ENCODE measurements around the gene FMC1.
"Not testable (repeated sequence)": the region's sequence is repeated elsewhere in the genome, so short reads cannot be mapped to it uniquely, and the experiment has no call there.

Gene FMC1

DNA sequence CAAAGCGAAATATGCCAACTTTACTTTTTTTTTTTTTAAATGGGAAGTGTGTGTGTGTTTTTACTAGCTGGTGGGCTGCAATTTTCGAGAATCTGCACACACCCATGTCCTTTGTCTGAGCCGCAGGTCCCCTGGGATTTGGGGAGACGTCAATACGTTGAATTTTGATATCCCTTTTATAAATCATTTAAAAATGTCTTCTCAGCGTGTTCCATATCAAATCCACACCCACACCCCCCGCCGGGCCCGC lies 404 bp upstream of the FMC1 start:
- DNase-seq: no peak

DNA sequence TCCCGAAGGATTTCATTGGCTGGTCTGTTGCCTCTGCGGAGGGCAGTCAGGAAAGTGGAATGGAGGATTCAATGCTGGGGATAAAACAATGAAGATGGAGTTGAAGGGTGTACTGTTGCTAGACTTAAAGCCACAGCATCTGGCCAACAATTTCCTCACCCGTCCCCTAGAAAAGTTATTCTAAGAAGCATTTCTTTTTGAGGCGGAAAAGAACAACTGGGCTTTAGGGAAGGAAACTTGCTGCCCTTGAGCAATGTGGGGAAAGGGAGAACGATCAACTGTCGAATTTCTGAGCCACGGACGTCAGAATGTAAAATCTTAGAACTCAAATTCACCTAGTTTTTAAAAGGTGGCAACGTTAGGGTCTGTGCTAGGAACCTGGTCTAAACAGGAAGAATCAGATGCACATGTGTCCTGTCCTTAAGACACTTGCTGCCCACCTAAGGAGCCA lies 664 bp downstream of the FMC1 start:
- no peak for DNase-seq

DNA sequence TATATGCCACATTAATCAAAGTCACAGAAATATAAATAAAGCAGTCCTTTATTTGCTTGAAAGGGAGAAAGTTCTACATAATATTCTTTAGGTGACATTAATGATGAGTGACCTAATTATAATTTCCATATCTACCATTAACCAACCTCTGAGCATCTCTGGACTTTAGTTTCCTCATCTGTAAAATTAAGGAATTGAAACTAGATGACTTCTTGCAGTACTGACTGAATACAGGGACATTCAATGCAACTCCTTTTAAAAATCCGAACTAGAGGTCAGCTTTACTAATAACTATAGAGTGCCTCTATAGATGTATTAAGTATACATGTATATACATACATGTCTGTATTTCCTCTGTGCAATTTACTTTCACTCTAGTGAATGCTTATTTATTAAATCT lies 3.9 kb downstream of the FMC1 start:
- no peak for DNase-seq

GRCh38 chr7:139351027-139351426 lies 9.9 kb downstream of the FMC1 start:
- no peak for DNase-seq

GRCh38 chr7:139354729-139355128 lies 13.6 kb downstream of the FMC1 start:
- DNase-seq: no peak

DNA sequence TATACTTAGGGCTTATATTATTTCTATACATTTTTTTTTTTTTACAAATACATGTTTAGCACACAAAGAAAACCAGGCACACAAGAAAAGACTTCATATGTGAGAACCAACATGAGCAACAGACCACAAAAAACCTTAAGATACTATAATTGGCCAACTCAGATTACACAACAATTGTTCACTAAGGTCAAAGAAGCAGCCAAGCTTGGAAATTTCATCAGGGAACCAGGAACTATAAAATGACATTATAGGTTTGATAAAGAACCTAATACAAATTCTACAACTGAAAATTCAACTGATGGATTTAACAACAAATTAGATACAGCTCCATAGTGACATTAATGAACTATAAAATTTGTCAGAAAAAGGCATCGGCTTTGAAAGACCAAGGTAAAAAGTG lies 14.2 kb downstream of the FMC1 start:
- no peak for DNase-seq

- DNase-seq: not testable (repeated sequence)
Observed at GRCh38 chr7:139357729-139358506, 16.8 kb downstream of the FMC1 start.

- no peak for DNase-seq
Observed at GRCh38 chr7:139358541-139359365, 17.6 kb downstream of the FMC1 start.

GRCh38 chr7:139359366-139360209 lies 18.5 kb downstream of the FMC1 start, which contains the start of gene LUC7L2:
TSS of gene LUC7L2 (plus strand) at chr7:139359894. CDS start at chr7:139360262, 368 bp downstream.
- peak; percentile 99 for DNase-seq

- peak; percentile 93 for DNase-seq
Observed at GRCh38 chr7:139360210-139360947, 19.2 kb downstream of the FMC1 start.

GRCh38 chr7:139360948-139361307 lies 19.8 kb downstream of the FMC1 start:
- no peak for DNase-seq

- DNase-seq: no peak
Observed at GRCh38 chr7:139361523-139361922, 20.4 kb downstream of the FMC1 start.

DNA sequence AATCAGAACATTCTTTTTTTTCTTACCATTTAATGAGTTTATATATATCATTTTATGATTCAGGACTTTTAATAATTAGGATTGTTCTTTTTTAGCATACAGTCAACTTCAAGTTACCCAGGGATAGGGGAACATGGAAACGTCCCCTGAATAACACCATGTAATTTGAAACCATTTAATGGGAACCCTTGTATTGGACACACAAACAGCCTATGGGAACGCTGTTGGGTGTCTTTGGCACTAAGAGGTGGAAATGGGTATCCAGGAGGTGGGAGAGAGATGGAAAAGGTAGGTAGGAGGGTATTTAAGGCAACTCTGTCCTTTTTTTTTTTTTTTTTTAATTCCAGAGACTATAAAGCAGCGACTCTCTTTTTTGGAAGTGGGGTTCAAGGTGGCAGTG lies 21.2 kb downstream of the FMC1 start:
- no peak for DNase-seq

- no peak for DNase-seq
Observed at GRCh38 chr7:139362981-139363380, 21.8 kb downstream of the FMC1 start.

DNA sequence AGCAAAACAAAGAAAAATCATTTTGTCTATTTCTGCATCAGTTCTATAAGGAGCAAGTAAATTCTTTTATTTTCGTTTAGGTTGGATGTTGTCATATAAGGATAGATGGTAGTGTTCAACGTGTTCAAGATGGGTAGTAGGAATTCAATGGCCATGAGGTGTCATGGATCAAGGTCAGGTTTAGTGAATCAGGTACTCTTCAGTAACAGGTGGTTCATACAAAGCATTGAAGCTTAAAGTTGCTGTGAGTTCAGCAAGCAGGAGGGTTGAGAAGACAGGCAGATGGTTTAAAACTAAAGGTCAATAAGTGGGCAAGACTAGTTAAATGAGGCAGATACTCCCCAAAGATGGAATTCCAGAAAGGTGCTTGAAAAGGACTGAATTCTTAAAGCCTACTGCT lies 24.2 kb downstream of the FMC1 start:
- no peak for DNase-seq

- no peak for DNase-seq
Observed at GRCh38 chr7:139366400-139366799, 25.3 kb downstream of the FMC1 start.

DNA sequence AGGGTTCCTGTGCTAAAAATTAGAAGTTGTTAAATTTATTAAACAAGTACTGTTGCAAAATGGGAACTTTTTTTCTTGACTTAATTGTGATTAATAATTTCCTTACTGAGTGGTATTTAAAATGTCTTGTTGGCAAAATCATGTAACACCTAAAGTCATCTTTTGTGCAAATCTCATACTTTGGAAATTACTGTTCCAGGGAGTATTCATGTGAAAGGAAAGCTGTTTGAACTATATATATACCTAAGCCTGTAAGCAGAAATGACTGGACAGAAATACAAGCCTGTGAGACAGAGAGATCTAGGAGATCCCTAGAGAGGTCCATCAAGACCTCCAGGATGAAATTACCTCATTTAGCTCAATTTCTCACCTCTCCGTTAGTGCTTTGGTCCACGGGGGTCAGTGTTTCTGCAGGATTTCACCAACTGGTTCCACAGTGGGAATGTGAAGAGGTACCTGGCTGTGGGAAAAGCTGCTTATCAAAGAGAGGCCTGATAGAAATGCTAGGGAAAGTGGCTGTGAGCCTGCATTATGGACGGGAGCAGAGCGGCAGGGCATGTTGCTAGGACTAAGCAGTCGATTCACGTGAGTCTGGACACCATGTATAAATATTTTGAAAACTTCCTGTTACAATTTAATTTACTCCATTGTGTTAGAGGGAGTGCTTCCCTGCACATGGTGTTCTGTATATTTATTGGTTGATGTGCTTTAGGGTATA lies 26.5 kb downstream of the FMC1 start:
- DNase-seq: no peak

GRCh38 chr7:139370301-139370942 lies 29.3 kb downstream of the FMC1 start:
- DNase-seq: no peak

DNA sequence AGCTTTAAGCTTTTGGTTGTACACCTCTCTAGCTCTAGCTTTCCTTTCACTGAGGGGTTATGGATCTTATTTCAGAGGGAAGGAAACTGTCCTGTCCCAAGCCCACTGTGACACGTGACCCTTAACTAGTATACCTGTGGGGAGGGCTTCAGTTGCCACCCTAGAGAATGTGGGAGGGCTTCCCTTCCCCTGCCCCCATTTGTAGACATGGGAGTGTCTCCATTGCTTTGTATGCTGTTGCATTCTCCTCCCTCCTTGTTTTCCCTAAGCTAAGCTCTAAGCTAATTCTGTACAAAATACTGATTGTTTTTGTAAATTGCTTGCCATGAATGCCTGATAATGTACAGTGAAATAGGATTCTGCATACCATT lies 29.8 kb downstream of the FMC1 start:
- no peak for DNase-seq

DNA sequence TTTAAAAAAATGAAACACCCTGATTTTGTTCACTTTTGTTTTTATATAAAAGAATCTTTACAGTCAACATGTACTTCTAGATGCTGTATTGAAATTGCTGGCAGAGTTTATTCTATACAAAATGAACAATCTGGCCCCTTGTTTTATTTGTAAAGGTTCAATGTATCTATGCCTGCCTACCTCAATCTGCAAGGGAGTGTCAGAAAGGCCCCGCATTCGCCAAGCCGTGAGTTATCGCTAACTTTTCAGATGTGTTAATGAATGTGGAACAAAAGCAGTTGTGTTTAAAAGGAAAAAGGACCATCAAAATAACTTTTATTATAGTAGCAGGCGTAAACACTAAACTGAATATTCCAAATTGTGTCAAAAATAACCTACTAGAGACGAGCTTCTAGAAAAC lies 33.1 kb downstream of the FMC1 start:
- DNase-seq: no peak

- no peak for DNase-seq
Observed at GRCh38 chr7:139382439-139382838, 41.3 kb downstream of the FMC1 start.

GRCh38 chr7:139384611-139385010 lies 43.5 kb downstream of the FMC1 start:
- DNase-seq: no peak
